GM12878 (cell line): Measurements from ENCODE around the gene HORMAD2. TPM values are rescaled to one million over a fixed set of nuclear protein-coding genes. Genes with fewer than 3 reads are reported as not detected.
"Not testable (repeated sequence)": the region's sequence is repeated elsewhere in the genome, so short reads cannot be mapped to it uniquely, and the experiment has no call there.

Experiments used
- ATAC-seq: fragments of 200-7000 bp; cut with Tn5 transposase; 3 replicates; pipeline ENCODE4 v1.9.1; 2020; ENCODE audit warnings: mild to moderate bottlenecking, moderate library complexity
- BruUV-seq: library from RNA; stranded (reverse); fragments of 400-500 nt; replicated peaks from 2 replicates; lab custom pipeline; 2021; lab: Mats Ljungman, UMichigan
- CTCF ChIA-PET: fragments of 300-600 bp; sonication (Branson Sonifier 250); formaldehyde crosslinking; extraction: SDS; loops from one replicate; lab custom pipeline; 2021; ENCODE audit warnings: inconsistent platforms; lab: Yijun Ruan, JAX
- POLR2A ChIA-PET: fragments of 350-600 bp; formaldehyde crosslinking; extraction: SDS; loops from one replicate; lab custom pipeline; 2021; ENCODE audit warnings: inconsistent platforms; lab: Charles Lee
- RAD21 ChIA-PET: fragments of 300-600 bp; sonication (Branson Sonifier 250); formaldehyde crosslinking; loops from one replicate; lab custom pipeline; 2023; ENCODE audit warnings: antibody characterized with exemption; ENCODE audit not compliant: unreplicated experiment; lab: Charles Lee
- SMC1A ChIA-PET: fragments of 300-600 bp; sonication (Branson Sonifier 250); formaldehyde crosslinking; loops from one replicate; lab custom pipeline; 2023; ENCODE audit not compliant: unreplicated experiment, uncharacterized antibody; lab: Charles Lee
- DNase-seq: peaks from one replicate; pipeline ENCODE4 v3.0.0-alpha.2; 2011; ENCODE audit warnings: low read depth, low spot score
- FAIRE-seq: peaks from 3 replicates; lab custom pipeline; 2011; peaks lifted over from hg19 to GRCh38; lab: Jason Lieb, UNC
- H2AFZ ChIP-seq: 2 replicates; pipeline ENCODE4 v1.6.0; 2011; ENCODE audit warnings: low read depth, low read length, control low read depth; ENCODE audit not compliant: control insufficient read depth
- H3K27ac ChIP-seq: 2 replicates; pipeline ENCODE4 v1.5.1; 2011; ENCODE audit warnings: control low read depth; ENCODE audit not compliant: control insufficient read depth, insufficient read depth
- H3K27me3 ChIP-seq, 2 experiments: replicated peaks in 1 of 2; 2 replicates each; pipeline versions ENCODE4 v1.6.0 to v1.6.1; 2011; ENCODE audit warnings: low read length in 1 of 2; ENCODE audit not compliant: control insufficient read depth in 2 of 2, insufficient read depth in 2 of 2
- H3K36me3 ChIP-seq, 2 experiments: 2 replicates each; pipeline ENCODE4 v1.5.1; 2011; ENCODE audit warnings: low read length in 1 of 2; ENCODE audit not compliant: control insufficient read depth in 2 of 2, insufficient read depth in 2 of 2
- H3K4me1 ChIP-seq: 2 replicates; pipeline ENCODE4 v1.6.1; 2011; ENCODE audit warnings: mild to moderate bottlenecking, low read length, moderate library complexity, mixed read lengths; ENCODE audit not compliant: control insufficient read depth, insufficient read depth
- H3K4me2 ChIP-seq: 2 replicates; pipeline ENCODE4 v1.6.0; 2011; ENCODE audit warnings: control low read depth; ENCODE audit not compliant: control insufficient read depth, insufficient read depth
- H3K4me3 ChIP-seq: fragments of 200-600 bp; sonication (generic); 2 replicates; pipeline ENCODE4 v1.5.1; 2016
- H3K79me2 ChIP-seq: 2 replicates; pipeline ENCODE4 v1.6.0; 2011; ENCODE audit warnings: low read length; ENCODE audit not compliant: control insufficient read depth, insufficient read depth
- H3K9ac ChIP-seq: 2 replicates; pipeline ENCODE4 v1.8.0; 2011; ENCODE audit warnings: low read length, control low read depth, mixed read lengths; ENCODE audit not compliant: control insufficient read depth, insufficient read depth
- H3K9me3 ChIP-seq: replicated peaks from 3 replicates; pipeline ENCODE4 v1.5.1; 2011; ENCODE audit warnings: mild to moderate bottlenecking, low read length; ENCODE audit not compliant: control insufficient read depth, insufficient read depth
- H4K20me1 ChIP-seq: 2 replicates; pipeline ENCODE4 v1.6.0; 2011; ENCODE audit not compliant: control insufficient read depth, insufficient read depth
- TCF12 ChIP-seq: IDR thresholded peaks from 2 replicates; pipeline ENCODE4 v1.6.1; 2011; ENCODE audit warnings: low read depth, mild to moderate bottlenecking, low read length
- ZBTB33 ChIP-seq: fragments of 450-650 bp; IDR thresholded peaks from 2 replicates; pipeline ENCODE4 v1.6.1; 2017; ENCODE audit warnings: mild to moderate bottlenecking
- WGBS: methylation state at CpG from one replicate; pipeline ENCODE4 v1.1.6; 2016; ENCODE audit warnings: low lambda C conversion rate; ENCODE audit not compliant: insufficient replicate concordance, insufficient coverage; ENCODE audit errors: missing lambda C conversion rate; 5-methylcytosine and 5-hydroxymethylcytosine counted together
- in situ Hi-C: fragments of 300-500 bp; cut with MboI; formaldehyde crosslinking; loops from 9 replicates; pipeline ENCODE4 v1.14.3; 2018; ENCODE audit warnings: mixed read lengths
- intact Hi-C: fragments of 100-400 bp; cut with micrococcal nuclease; formaldehyde crosslinking; loops from one replicate; pipeline ENCODE4 v1.14.2; 2022; ENCODE audit not compliant: unreplicated experiment
- polyA plus RNA-seq, 11 experiments: library from polyadenylated mRNA; depleted of rRNA in 4 of 11; unstranded in 6 of 11; stranded (reverse) in 5 of 11; fragments of >200 nt; fragmentation: Nextera tagmentation in 4 of 11; fragmentation: Illumina TruSeq in 1 of 11; extraction: Ambion mirVana in 4 of 11; extraction: Trizol in 1 of 11; gene quantifications; 1 replicate in 1 of 11; 2 replicates in 10 of 11; pipeline versions ENCODE4 v1.2.1 to v1.2.3, GENCODE V29; 2011 to 2016; ENCODE audit warnings: inconsistent platforms in 2 of 11, missing spikeins in 2 of 11, low read depth in 1 of 11
- total RNA-seq, 4 experiments: library from RNA; depleted of rRNA in 3 of 4; stranded (reverse); fragments of >200 nt in 3 of 4; fragmentation: Illumina TruSeq in 1 of 4; extraction: Trizol in 1 of 4; gene quantifications; 2 replicates each; pipeline versions ENCODE4 v1.2.1 to v1.2.3, GENCODE V29; 2013 to 2021

HORMAD2 gene
- total and polyA plus RNA-seq, 10 of the 15 experiments (the other 5 are each of a cell fraction or from before 2014, with no cell fraction given) = 0.07 to 0.13 TPM; not detected in 8

GRCh38 chr22:30200905-30201304, 120.6 kb downstream of the HORMAD2 start:
- H3K79me2 ChIP-seq, in situ Hi-C loops, DNase-seq, intact Hi-C loops, H3K27me3 ChIP-seq, ATAC-seq, H3K9me3 ChIP-seq, H3K27ac ChIP-seq, RAD21 ChIA-PET, H4K20me1 ChIP-seq, H3K4me3 ChIP-seq, BruUV-seq, SMC1A ChIA-PET, H3K36me3 ChIP-seq, H2AFZ ChIP-seq, H3K4me2 ChIP-seq, H3K9ac ChIP-seq, FAIRE-seq, POLR2A ChIA-PET: not testable (repeated sequence)
- CTCF ChIA-PET = interaction anchor here (0.5 to 0.9 kb wide), 2 partner anchors 53 to 87 kb away, joined by 3 read pairs; no protein-coding TSS in a partner anchor
- WGBS = 66% methylated on average over 10 of the region's 10 CpGs
- H3K4me1 ChIP-seq = peaks cover 15% of the 10 kb centered on the region

GRCh38 chr22:30201945-30202344, 121.7 kb downstream of the HORMAD2 start:
- DNase-seq (no peak), ATAC-seq (no peak), FAIRE-seq (no peak)
- in situ Hi-C loops (no loop called here), intact Hi-C loops (no loop called here)
- TF ChIP-seq TCF12 = no peak
- TF ChIP-seq ZBTB33 = no peak
- no peaks in the 10 kb centered on the region for H3K79me2 ChIP-seq
- no peaks in the 10 kb centered on the region for H3K36me3 ChIP-seq
- POLR2A ChIA-PET = no interaction called here
- H3K4me1 ChIP-seq = peaks cover 5% of the 10 kb centered on the region
- BruUV-seq = no TSS peak
- SMC1A ChIA-PET = interaction anchor here (0.7 kb wide), 1 partner anchor 32 kb away, joined by 3 read pairs; no protein-coding TSS in a partner anchor
- no peaks in the 10 kb centered on the region for H4K20me1 ChIP-seq
- no peak overlapping the region for H2AFZ ChIP-seq
- RAD21 ChIA-PET = no interaction called here
- CTCF ChIA-PET = interaction anchor here (1.3 kb wide), 1 partner anchor 54 kb away, joined by 4 read pairs; no protein-coding TSS in a partner anchor
- no peak overlapping the region for H3K4me2 ChIP-seq
- H3K9ac ChIP-seq = no peak overlapping the region
- H3K9me3 ChIP-seq = no peaks in the 10 kb centered on the region
- H3K27me3 ChIP-seq = no peaks in the 10 kb centered on the region
- no peak overlapping the region for H3K4me3 ChIP-seq
- no peak overlapping the region for H3K27ac ChIP-seq
- 45% methylated on average over 3 of the region's 3 CpGs for WGBS
